PC-3 (cell line): Measurements from ENCODE around the gene CCDC88B. TPM values are rescaled to one million over a fixed set of nuclear protein-coding genes. Genes with fewer than 3 reads are reported as not detected.

Experiments used
- ATAC-seq: fragments of 200-7000 bp; cut with Tn5 transposase; 2 replicates; pipeline ENCODE4 v1.9.1; 2020; ENCODE audit warnings: mild to moderate bottlenecking, moderate library complexity
- BruUV-seq: library from RNA; stranded (reverse); fragments of 400-500 nt; replicated peaks from 2 replicates; lab custom pipeline; 2021; lab: Mats Ljungman, UMichigan
- CTCF ChIA-PET: fragments of 300-600 bp; sonication (Branson Sonifier 250); formaldehyde crosslinking; loops from one replicate; lab custom pipeline; 2022; ENCODE audit warnings: antibody characterized with exemption; lab: Charles Lee
- POLR2A ChIA-PET: fragments of 300-600 bp; sonication (Branson Sonifier 250); formaldehyde crosslinking; loops from one replicate; lab custom pipeline; 2022; ENCODE audit warnings: antibody characterized with exemption; ENCODE audit not compliant: unreplicated experiment; lab: Charles Lee
- DNase-seq: peaks from one replicate; pipeline ENCODE4 v3.0.0-alpha.2; 2015
- H2AFZ ChIP-seq: fragments of 300-600 bp; sonication (generic); 2 replicates; pipeline ENCODE4 v1.6.0; 2016; ENCODE audit warnings: antibody characterized with exemption, low read length
- H3F3A ChIP-seq: fragments of 300-600 bp; sonication (generic); one replicate; pipeline ENCODE4 v1.6.0; 2017; ENCODE audit warnings: antibody characterized with exemption, low read length, control low read depth, mild to moderate bottlenecking; ENCODE audit not compliant: unreplicated experiment
- H3K27ac ChIP-seq: fragments of 300-600 bp; sonication (generic); 2 replicates; pipeline ENCODE4 v1.5.1; 2016; ENCODE audit warnings: mild to moderate bottlenecking, low read length
- H3K27me3 ChIP-seq: fragments of 300-600 bp; sonication (generic); 2 replicates; pipeline ENCODE4 v1.6.1; 2016; ENCODE audit warnings: low read length, mixed read lengths
- H3K36me3 ChIP-seq: fragments of 300-600 bp; sonication (generic); 2 replicates; pipeline ENCODE4 v1.6.1; 2016; ENCODE audit warnings: low read depth, mixed run types, low read length, mixed read lengths
- H3K4me1 ChIP-seq: fragments of 300-600 bp; sonication (generic); 2 replicates; pipeline ENCODE4 v1.5.1; 2016; ENCODE audit warnings: low read length; ENCODE audit not compliant: insufficient read depth
- H3K4me2 ChIP-seq: fragments of 300-600 bp; sonication (generic); 2 replicates; pipeline ENCODE4 v1.6.0; 2016; ENCODE audit warnings: low read length
- H3K4me3 ChIP-seq: fragments of 300-600 bp; sonication (generic); 2 replicates; pipeline ENCODE4 v1.5.1; 2016; ENCODE audit warnings: mild to moderate bottlenecking, low read length, mixed read lengths
- H3K79me2 ChIP-seq: fragments of 300-600 bp; sonication (generic); 2 replicates; pipeline ENCODE4 v1.6.1; 2017; ENCODE audit warnings: low read length, mixed read lengths
- H3K9ac ChIP-seq: fragments of 300-600 bp; sonication (generic); 2 replicates; pipeline ENCODE4 v1.6.0; 2016; ENCODE audit warnings: mild to moderate bottlenecking, low read length
- H3K9me2 ChIP-seq: fragments of 300-600 bp; sonication (generic); replicated peaks from 2 replicates; pipeline ENCODE4 v1.6.1; 2016; ENCODE audit warnings: mixed run types, low read length, mixed read lengths
- H3K9me3 ChIP-seq: fragments of 300-600 bp; sonication (generic); 2 replicates; pipeline ENCODE4 v1.6.1; 2016; ENCODE audit warnings: low read length, mixed read lengths
- H4K20me1 ChIP-seq: fragments of 300-600 bp; sonication (generic); 2 replicates; pipeline ENCODE4 v1.6.1; 2016; ENCODE audit warnings: low read length, mixed read lengths
- CTCF ChIP-seq: fragments of 300-600 bp; sonication (generic); conservative IDR thresholded peaks from 2 replicates; pipeline ENCODE4 v1.5.1; 2017; ENCODE audit warnings: antibody characterized with exemption, low read depth, mild to moderate bottlenecking, low read length
- EZH2 ChIP-seq: fragments of 300-600 bp; sonication (generic); IDR thresholded peaks from one replicate; pipeline ENCODE4 v1.6.1; 2017; ENCODE audit warnings: antibody characterized with exemption, mild to moderate bottlenecking, low read length; ENCODE audit not compliant: unreplicated experiment
- EZH2phosphoT487 ChIP-seq: fragments of 300-600 bp; sonication (generic); IDR thresholded peaks from 2 replicates; pipeline ENCODE4 v1.6.1; 2018; ENCODE audit warnings: mild to moderate bottlenecking, antibody characterized with exemption, low read length, borderline replicate concordance
- intact Hi-C: fragments of 100-400 bp; cut with micrococcal nuclease; formaldehyde crosslinking; loops from 2 replicates; pipeline ENCODE4 v1.9.0; 2023
- total RNA-seq: library from RNA; depleted of rRNA; stranded (reverse); fragments of >200 nt; gene quantifications from 2 replicates; pipeline ENCODE4 v1.2.3, GENCODE V29; 2014

The CCDC88B gene
- total RNA-seq, 1 experiment from 2014 or later = 21.0 TPM

- Histone ChIP-seq H3K4me2 (peak overlapping the region; percentile 92), H3K9ac (no peak overlapping the region), H2AFZ (no peak overlapping the region), H3K79me2 (peaks cover 26% of the 10 kb centered on the region), H3K9me3 (no peaks in the 10 kb centered on the region), H3F3A (no peaks in the 10 kb centered on the region), H3K4me3 (no peak overlapping the region), H3K27ac (no peak overlapping the region), H4K20me1 (no peaks in the 10 kb centered on the region), H3K4me1 (peaks cover 35% of the 10 kb centered on the region), H3K9me2 (no peaks in the 10 kb centered on the region), H3K36me3 (no peaks in the 10 kb centered on the region), H3K27me3 (peaks cover 18% of the 10 kb centered on the region)
- TF ChIP-seq EZH2phosphoT487 = no peak
- no peak for TF ChIP-seq CTCF
- TF ChIP-seq EZH2 = no peak
- BruUV-seq = no TSS peak
- ATAC-seq (no peak), DNase-seq (no peak)
- CTCF ChIA-PET = interaction anchor here (0.6 to 2.0 kb wide), 10 partner anchors 15 to 1418 kb away, joined by 3 to 20 read pairs (median 6); partner anchors contain the start of gene PRDX5
- POLR2A ChIA-PET = interaction anchor here (1.0 kb wide), 1 partner anchor 62 kb away, joined by 9 read pairs; the partner anchor contains the start of gene FKBP2
- intact Hi-C loops = loop anchor here (2.0 kb wide), 3 partner anchors 33 to 99 kb away; partner anchors contain the start of gene FKBP2
Observed at GRCh38 chr11:64303109-64304031, 36.6 kb upstream of the CCDC88B start.

- H3K36me3 ChIP-seq = no peaks in the 10 kb centered on the region
- ChIA-PET POLR2A (no interaction called here), CTCF (interaction anchor here (0.6 to 2.0 kb wide), 8 partner anchors 28 to 1419 kb away, joined by 3 to 20 read pairs (median 6); no protein-coding TSS in a partner anchor)
- H3K9me3 ChIP-seq = no peaks in the 10 kb centered on the region
- peak overlapping the region; percentile 85; the same call in 1 of the 2 replicates for H3K27ac ChIP-seq
- no peak overlapping the region for H3K9ac ChIP-seq
- no TSS peak for BruUV-seq
- H3K4me1 ChIP-seq = peaks cover 35% of the 10 kb centered on the region
- no peaks in the 10 kb centered on the region for H3F3A ChIP-seq
- DNase-seq (no peak), ATAC-seq (no peak)
- peak overlapping the region; percentile 92 for H3K4me2 ChIP-seq
- H3K79me2 ChIP-seq = peaks cover 26% of the 10 kb centered on the region
- H4K20me1 ChIP-seq = no peaks in the 10 kb centered on the region
- H3K27me3 ChIP-seq = peaks cover 18% of the 10 kb centered on the region
- TF ChIP-seq CTCF = no peak
- TF ChIP-seq EZH2 = no peak
- no peak for TF ChIP-seq EZH2phosphoT487
- intact Hi-C loops = loop anchor here (2.0 kb wide), 3 partner anchors 33 to 99 kb away; partner anchors contain the start of gene FKBP2
- no peak overlapping the region for H2AFZ ChIP-seq
- peak overlapping the region; percentile 74 for H3K4me3 ChIP-seq
- no peaks in the 10 kb centered on the region for H3K9me2 ChIP-seq
Observed at GRCh38 chr11:64304032-64304315, 36.0 kb upstream of the CCDC88B start.
